DOHH2 (cell line): ENCODE measurements around the gene GTSE1.

Source experiments
- H3F3A ChIP-seq: fragments of 200-600 bp; sonication (generic), shearing (Covaris generic); 2 replicates; pipeline ENCODE4 v1.6.0; 2016; ENCODE audit warnings: antibody characterized with exemption, mild to moderate bottlenecking; ENCODE audit not compliant: control insufficient read depth, insufficient read depth
- H3K27ac ChIP-seq: fragments of 200-600 bp; sonication (generic); 2 replicates; pipeline ENCODE4 v1.5.1; 2014; ENCODE audit warnings: low read depth, mild to moderate bottlenecking, low read length, moderate library complexity
- H3K27me3 ChIP-seq: fragments of 200-600 bp; sonication (generic); 2 replicates; pipeline ENCODE4 v1.6.1; 2014; ENCODE audit warnings: mild to moderate bottlenecking, low read length, mixed read lengths; ENCODE audit not compliant: control insufficient read depth
- H3K36me3 ChIP-seq: fragments of 200-600 bp; sonication (generic); 2 replicates; pipeline ENCODE4 v1.6.1; 2014; ENCODE audit warnings: mild to moderate bottlenecking, low read length, moderate library complexity, mixed read lengths; ENCODE audit not compliant: control insufficient read depth
- H3K4me1 ChIP-seq: fragments of 200-600 bp; sonication (generic); 2 replicates; pipeline ENCODE4 v1.6.1; 2014; ENCODE audit warnings: mild to moderate bottlenecking, low read length, mixed read lengths; ENCODE audit not compliant: control insufficient read depth
- H3K4me2 ChIP-seq: fragments of 200-600 bp; sonication (generic); 2 replicates; pipeline ENCODE4 v1.6.0; 2014; ENCODE audit warnings: mild to moderate bottlenecking, low read length, moderate library complexity
- H3K4me3 ChIP-seq: fragments of 200-600 bp; sonication (generic); 2 replicates; pipeline ENCODE4 v1.5.1; 2014; ENCODE audit warnings: mild to moderate bottlenecking, low read length, mixed read lengths
- H3K79me2 ChIP-seq: fragments of 200-600 bp; sonication (generic); 2 replicates; pipeline ENCODE4 v1.6.1; 2014; ENCODE audit warnings: mild to moderate bottlenecking, low read length, mixed read lengths; ENCODE audit not compliant: control insufficient read depth
- H3K9me2 ChIP-seq: fragments of 200-600 bp; sonication (generic); replicated peaks from 2 replicates; pipeline ENCODE4 v1.6.1; 2014; ENCODE audit warnings: mild to moderate bottlenecking, low read length, mixed read lengths; ENCODE audit not compliant: control insufficient read depth
- H3K9me3 ChIP-seq: fragments of 200-600 bp; sonication (generic); 2 replicates; pipeline ENCODE4 v1.6.1; 2014; ENCODE audit warnings: antibody characterized with exemption, low read length, mixed read lengths; ENCODE audit not compliant: control insufficient read depth, insufficient read depth
- H4K20me1 ChIP-seq: fragments of 200-600 bp; sonication (generic); 2 replicates; pipeline ENCODE4 v1.6.0; 2014; ENCODE audit warnings: low read depth, mild to moderate bottlenecking, antibody characterized with exemption, low read length, moderate library complexity; ENCODE audit not compliant: control insufficient read depth, insufficient read depth
- EZH2phosphoT487 ChIP-seq: fragments of 200-600 bp; sonication (generic); IDR thresholded peaks from 2 replicates; pipeline ENCODE4 v1.6.1; 2017; ENCODE audit warnings: borderline replicate concordance, mild to moderate bottlenecking, antibody characterized with exemption, low read length, moderate library complexity, mixed read lengths
- TF ChIP-seq, protein P1 (sequence below): fragments of 200-600 bp; sonication (generic); IDR thresholded peaks from one replicate; pipeline ENCODE4 v1.5.1; 2014; ENCODE audit warnings: antibody characterized with exemption, mild to moderate bottlenecking, low read depth, low read length; ENCODE audit not compliant: poor library complexity, severe bottlenecking

GTSE1 gene

DNA sequence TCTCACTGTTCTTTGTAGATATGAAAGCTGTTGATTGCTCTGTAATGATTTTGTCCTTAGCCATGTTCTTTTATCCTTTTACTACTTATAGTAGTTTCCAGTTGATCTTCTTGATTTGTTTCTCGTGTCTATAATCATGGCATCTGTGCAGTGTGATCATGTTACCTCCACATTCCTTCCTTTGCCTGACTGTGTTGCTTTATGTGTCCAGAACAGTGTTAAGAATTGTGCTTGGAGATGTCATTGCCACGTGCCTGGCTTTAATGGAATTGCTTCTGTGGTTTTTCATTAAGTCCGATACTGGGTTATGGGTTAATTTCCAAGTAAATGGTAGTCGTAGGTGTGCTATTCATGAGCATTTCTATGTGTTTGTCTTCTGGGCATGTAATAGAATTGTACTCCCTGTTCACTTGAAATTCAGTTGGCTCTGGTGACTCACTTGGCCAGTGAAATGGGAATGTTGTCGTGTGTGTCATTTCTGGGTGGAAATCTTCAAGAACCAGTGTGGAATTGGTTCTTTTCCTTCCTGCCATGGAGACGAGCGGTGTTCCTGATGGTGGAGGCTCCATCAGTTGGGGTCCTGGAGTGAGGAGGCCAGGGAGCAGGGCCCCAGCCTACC lies 6.8 kb downstream of the GTSE1 start:
- no peaks in the 10 kb centered on the region for H3K27me3 ChIP-seq
- no peak overlapping the region for H3K4me2 ChIP-seq
- no peaks in the 10 kb centered on the region for H3F3A ChIP-seq
- no peaks in the 10 kb centered on the region for H3K9me3 ChIP-seq
- no peaks in the 10 kb centered on the region for H3K9me2 ChIP-seq
- peaks cover 9% of the 10 kb centered on the region for H3K4me1 ChIP-seq
- no peak overlapping the region for H3K27ac ChIP-seq
- H3K79me2 ChIP-seq = peaks cover 96% of the 10 kb centered on the region
- H3K4me3 ChIP-seq = no peak overlapping the region
- TF ChIP-seq, protein P1, sequence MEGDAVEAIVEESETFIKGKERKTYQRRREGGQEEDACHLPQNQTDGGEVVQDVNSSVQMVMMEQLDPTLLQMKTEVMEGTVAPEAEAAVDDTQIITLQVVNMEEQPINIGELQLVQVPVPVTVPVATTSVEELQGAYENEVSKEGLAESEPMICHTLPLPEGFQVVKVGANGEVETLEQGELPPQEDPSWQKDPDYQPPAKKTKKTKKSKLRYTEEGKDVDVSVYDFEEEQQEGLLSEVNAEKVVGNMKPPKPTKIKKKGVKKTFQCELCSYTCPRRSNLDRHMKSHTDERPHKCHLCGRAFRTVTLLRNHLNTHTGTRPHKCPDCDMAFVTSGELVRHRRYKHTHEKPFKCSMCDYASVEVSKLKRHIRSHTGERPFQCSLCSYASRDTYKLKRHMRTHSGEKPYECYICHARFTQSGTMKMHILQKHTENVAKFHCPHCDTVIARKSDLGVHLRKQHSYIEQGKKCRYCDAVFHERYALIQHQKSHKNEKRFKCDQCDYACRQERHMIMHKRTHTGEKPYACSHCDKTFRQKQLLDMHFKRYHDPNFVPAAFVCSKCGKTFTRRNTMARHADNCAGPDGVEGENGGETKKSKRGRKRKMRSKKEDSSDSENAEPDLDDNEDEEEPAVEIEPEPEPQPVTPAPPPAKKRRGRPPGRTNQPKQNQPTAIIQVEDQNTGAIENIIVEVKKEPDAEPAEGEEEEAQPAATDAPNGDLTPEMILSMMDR = no peak
- no peak for TF ChIP-seq EZH2phosphoT487
- peaks cover 7% of the 10 kb centered on the region; the same call in 1 of the 2 replicates for H4K20me1 ChIP-seq
- H3K36me3 ChIP-seq = peaks cover 74% of the 10 kb centered on the region

DNA sequence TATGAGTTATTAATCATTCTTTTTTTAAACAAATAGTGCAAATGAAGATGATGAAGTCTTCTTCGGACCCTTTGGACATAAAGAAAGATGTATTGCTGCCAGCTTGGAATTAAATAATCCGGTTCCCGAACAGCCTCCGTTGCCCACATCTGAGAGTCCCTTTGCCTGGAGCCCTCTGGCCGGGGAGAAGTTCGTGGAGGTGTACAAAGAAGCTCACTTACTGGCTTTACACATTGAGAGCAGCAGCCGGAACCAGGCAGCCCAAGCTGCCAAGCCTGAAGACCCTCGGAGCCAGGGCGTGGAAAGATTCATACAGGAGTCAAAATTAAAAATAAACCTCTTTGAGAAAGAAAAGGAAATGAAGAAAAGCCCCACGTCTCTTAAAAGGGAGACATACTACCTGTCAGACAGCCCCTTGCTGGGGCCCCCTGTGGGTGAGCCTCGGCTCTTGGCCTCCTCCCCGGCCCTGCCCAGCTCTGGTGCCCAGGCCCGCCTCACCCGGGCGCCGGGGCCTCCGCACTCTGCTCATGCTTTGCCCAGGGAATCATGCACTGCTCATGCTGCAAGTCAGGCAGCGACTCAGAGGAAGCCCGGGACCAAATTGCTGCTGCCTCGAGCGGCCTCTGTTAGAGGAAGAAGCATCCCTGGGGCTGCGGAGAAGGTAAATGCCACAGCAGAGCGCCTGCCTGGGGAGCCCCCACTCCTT lies 11.8 kb downstream of the GTSE1 start:
- no peaks in the 10 kb centered on the region for H3F3A ChIP-seq
- no peak overlapping the region for H3K4me3 ChIP-seq
- H3K36me3 ChIP-seq = peaks cover 78% of the 10 kb centered on the region
- no peak for TF ChIP-seq EZH2phosphoT487
- TF ChIP-seq, protein P1 = no peak
- H3K9me2 ChIP-seq = no peaks in the 10 kb centered on the region
- H3K27me3 ChIP-seq = no peaks in the 10 kb centered on the region
- H3K4me2 ChIP-seq = no peak overlapping the region
- no peaks in the 10 kb centered on the region for H3K4me1 ChIP-seq
- H4K20me1 ChIP-seq = peaks cover 5% of the 10 kb centered on the region; the same call in 1 of the 2 replicates
- no peak overlapping the region for H3K27ac ChIP-seq
- no peaks in the 10 kb centered on the region for H3K9me3 ChIP-seq
- H3K79me2 ChIP-seq = peaks cover 80% of the 10 kb centered on the region

DNA sequence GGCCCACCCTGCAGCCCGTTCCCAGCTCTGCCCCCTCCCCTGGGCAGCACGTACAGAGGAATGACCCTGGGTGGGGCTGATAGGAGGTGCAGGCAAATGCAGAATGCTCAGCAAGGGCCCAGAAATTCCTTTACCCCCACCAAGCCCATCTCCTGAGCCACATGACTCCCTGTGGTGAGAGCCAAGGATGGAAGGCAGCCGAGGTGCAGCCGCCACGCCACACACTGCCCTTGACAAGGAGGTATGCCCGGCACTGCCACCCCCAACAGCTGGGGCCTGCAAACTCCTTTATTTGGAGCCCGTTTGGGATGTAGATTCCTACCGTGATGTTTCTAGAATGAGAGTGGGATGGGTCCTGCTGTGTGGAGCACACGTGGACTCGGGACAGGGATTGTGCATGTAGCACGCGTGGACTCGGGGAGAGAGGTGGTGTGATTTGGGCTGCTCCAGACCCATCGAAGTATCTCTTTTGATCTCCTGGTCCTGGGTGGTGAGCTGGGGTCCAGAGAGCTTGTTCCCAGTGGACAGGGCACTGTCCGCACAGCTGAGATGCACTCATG lies 12.9 kb downstream of the GTSE1 start:
- no peaks in the 10 kb centered on the region for H3K9me2 ChIP-seq
- peaks cover 75% of the 10 kb centered on the region for H3K79me2 ChIP-seq
- no peaks in the 10 kb centered on the region for H3K9me3 ChIP-seq
- H3K4me3 ChIP-seq = no peak overlapping the region
- H3F3A ChIP-seq = no peaks in the 10 kb centered on the region
- H3K4me2 ChIP-seq = no peak overlapping the region
- no peak for TF ChIP-seq EZH2phosphoT487
- TF ChIP-seq, protein P1 = no peak
- no peaks in the 10 kb centered on the region for H3K27me3 ChIP-seq
- H4K20me1 ChIP-seq = no peaks in the 10 kb centered on the region
- peaks cover 77% of the 10 kb centered on the region for H3K36me3 ChIP-seq
- H3K4me1 ChIP-seq = no peaks in the 10 kb centered on the region
- no peak overlapping the region for H3K27ac ChIP-seq
